Parathyroid adenoma (tissue), 2 donors: Measurements from ENCODE around the gene SLC1A7.

Experiments
- H2AFZ ChIP-seq: fragments of 300-600 bp; sonication (generic); one replicate; pipeline ENCODE4 v1.7.0; 2017; ENCODE audit warnings: antibody characterized with exemption, mild to moderate bottlenecking
- H3K27ac ChIP-seq: fragments of 300-600 bp; sonication (generic); one replicate; pipeline ENCODE4 v1.7.0; 2017
- H3K27me3 ChIP-seq: fragments of 300-600 bp; sonication (generic); one replicate; pipeline ENCODE4 v1.7.0; 2017; ENCODE audit warnings: low read length; ENCODE audit not compliant: control insufficient read depth, insufficient read depth
- H3K36me3 ChIP-seq: fragments of 300-600 bp; sonication (generic); one replicate; pipeline ENCODE4 v1.7.0; 2017; ENCODE audit warnings: low read length; ENCODE audit not compliant: control insufficient read depth, insufficient read depth
- H3K4me1 ChIP-seq: fragments of 300-600 bp; sonication (generic); one replicate; pipeline ENCODE4 v1.7.0; 2017; ENCODE audit warnings: control low read depth
- H3K4me2 ChIP-seq: fragments of 300-600 bp; sonication (generic); one replicate; pipeline ENCODE4 v1.7.0; 2017; ENCODE audit warnings: low read length
- H3K4me3 ChIP-seq: fragments of 300-600 bp; sonication (generic); one replicate; pipeline ENCODE4 v1.7.0; 2017; ENCODE audit warnings: low read depth, low read length
- H3K79me2 ChIP-seq: fragments of 300-600 bp; sonication (generic); one replicate; pipeline ENCODE4 v1.7.0; 2017; ENCODE audit warnings: control low read depth
- H3K9ac ChIP-seq: fragments of 300-600 bp; sonication (generic); one replicate; pipeline ENCODE4 v1.7.0; 2017; ENCODE audit warnings: mild to moderate bottlenecking
- H3K9me3 ChIP-seq: fragments of 300-600 bp; sonication (generic); one replicate; pipeline ENCODE4 v1.7.0; 2017; ENCODE audit warnings: low read length; ENCODE audit not compliant: control insufficient read depth
- TF ChIP-seq, protein P1 (sequence below): fragments of 300-600 bp; sonication (generic); IDR thresholded peaks from one replicate; pipeline ENCODE4 v1.7.0; 2017; ENCODE audit warnings: antibody characterized with exemption, mild to moderate bottlenecking
- donor health status: primary hyperparathyroidism.

The SLC1A7 gene

DNA sequence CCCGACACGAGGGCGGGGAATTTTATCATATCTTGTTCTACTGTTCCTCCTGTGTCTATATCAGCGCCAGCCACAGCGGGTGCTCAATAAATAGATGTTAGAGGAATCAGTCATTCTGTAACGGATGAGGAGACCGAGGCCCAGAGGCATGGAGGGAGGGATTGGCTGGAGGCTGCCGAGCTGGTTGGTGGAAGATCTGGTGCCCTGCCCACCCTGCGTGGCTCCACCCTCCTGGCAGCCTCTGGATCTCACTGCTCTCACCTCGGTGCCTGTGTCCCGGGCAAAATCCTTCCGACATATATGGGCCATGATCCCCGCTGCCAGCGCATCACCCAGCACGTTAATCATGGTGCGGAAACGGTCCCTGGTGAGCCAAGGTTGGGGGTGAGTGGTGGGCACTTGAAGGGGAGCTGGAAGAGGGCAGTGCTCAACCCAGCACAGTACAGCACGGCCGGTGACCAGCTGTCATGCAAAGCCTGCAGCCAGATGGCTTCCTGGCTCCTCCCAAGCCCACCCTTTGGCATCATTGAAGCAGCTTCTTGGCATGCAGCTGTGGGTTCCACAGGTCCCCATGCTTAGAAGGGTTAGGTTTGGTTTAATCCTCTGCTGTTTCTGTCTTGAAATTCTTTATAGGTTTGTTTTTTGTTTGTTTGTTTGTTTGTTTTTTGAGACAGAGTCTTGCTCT lies 53.7 kb downstream of the SLC1A7 start:
- H3K27ac ChIP-seq = no peak overlapping the region

DNA sequence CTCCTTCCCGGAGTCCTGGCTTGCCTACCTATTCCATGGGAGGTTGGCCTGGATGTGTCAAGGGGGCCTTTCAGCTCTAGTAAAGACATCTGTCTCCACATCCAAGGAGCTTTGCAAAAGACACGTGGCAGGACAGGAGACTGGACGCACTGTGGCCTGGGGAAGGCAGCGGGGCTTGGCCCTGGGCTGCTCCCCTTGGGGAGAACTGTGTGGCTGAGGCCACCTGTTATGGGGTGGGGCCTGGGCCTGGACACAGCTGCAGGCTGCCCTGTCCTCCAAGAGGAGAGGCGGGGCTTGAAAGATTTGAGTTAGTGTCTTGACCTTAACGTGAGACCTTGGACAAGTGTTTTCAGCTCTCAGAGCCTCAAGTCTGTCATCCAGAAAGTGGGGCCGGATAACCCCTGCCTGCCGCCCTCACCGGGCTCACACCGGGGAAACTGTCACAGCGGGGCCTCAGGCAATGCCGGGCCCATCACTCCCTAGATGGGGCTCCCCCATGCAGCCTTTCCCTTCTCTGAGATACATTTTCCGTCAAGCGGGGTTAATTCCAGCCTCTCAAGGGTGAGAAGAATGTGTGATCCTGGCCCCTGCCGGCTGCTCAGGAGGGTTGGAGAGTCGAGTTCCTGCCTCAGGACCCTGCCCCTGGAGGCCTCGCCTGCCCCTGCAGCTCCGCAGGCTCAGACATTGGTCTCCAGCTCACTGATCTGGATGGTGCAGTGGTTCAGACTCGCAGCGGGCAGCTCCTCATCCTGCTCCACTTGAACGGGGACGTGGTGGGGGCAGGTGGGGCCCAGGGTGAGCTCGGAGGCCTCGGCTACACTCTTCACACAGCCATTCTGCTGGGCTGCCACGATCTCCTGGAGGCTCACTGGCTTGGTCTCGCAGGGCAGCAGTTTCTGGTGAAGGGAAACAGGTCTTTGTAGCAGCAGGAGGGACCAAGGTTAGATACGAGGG lies 54.8 kb downstream of the SLC1A7 start:
- Histone ChIP-seq H3K27me3 (no peaks in the 10 kb centered on the region), H3K27ac (no peak overlapping the region), H3K79me2 (no peaks in the 10 kb centered on the region), H3K36me3 (no peaks in the 10 kb centered on the region), H3K4me1 (no peaks in the 10 kb centered on the region), H3K4me3 (no peak overlapping the region), H3K9me3 (no peaks in the 10 kb centered on the region), H2AFZ (no peak overlapping the region), H3K4me2 (no peak overlapping the region), H3K9ac (no peak overlapping the region)
- TF ChIP-seq, protein P1, sequence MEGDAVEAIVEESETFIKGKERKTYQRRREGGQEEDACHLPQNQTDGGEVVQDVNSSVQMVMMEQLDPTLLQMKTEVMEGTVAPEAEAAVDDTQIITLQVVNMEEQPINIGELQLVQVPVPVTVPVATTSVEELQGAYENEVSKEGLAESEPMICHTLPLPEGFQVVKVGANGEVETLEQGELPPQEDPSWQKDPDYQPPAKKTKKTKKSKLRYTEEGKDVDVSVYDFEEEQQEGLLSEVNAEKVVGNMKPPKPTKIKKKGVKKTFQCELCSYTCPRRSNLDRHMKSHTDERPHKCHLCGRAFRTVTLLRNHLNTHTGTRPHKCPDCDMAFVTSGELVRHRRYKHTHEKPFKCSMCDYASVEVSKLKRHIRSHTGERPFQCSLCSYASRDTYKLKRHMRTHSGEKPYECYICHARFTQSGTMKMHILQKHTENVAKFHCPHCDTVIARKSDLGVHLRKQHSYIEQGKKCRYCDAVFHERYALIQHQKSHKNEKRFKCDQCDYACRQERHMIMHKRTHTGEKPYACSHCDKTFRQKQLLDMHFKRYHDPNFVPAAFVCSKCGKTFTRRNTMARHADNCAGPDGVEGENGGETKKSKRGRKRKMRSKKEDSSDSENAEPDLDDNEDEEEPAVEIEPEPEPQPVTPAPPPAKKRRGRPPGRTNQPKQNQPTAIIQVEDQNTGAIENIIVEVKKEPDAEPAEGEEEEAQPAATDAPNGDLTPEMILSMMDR = no peak

More for the DNA sequence above, 53.7 kb downstream of the SLC1A7 start:
- Histone ChIP-seq H3K9ac (no peak overlapping the region), H2AFZ (no peak overlapping the region), H3K9me3 (no peaks in the 10 kb centered on the region), H3K4me2 (no peak overlapping the region), H3K4me1 (no peaks in the 10 kb centered on the region), H3K36me3 (no peaks in the 10 kb centered on the region), H3K79me2 (no peaks in the 10 kb centered on the region), H3K4me3 (no peak overlapping the region), H3K27me3 (no peaks in the 10 kb centered on the region)
- TF ChIP-seq, protein P1 = no peak

DNA sequence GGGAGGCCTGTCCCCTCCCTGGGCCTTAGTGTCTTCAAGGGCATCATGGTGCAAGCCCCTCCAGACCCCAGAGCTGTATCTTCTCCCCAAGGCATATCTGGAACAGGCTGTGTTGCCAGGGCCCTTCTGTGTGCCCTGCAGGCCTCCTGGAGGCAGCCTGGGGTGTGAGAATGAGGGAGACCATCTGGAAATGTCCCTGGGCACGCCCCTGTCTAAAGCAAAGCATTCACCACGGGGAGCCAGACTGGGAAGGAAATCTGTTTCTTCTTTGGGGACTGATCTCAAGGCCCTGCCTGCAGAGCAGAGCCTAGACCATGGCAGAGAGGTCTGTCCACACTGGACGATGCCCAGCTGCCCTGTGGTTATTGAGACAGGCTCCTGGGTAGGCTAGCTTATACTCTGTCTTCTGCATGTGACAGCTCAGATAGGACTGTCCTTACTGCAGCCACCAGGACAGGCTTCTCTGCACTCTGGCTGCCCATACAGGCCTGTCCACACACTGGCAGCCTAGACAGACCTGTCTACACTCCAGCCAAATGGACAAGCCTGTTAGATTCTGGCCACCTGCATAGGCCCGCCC lies 55.9 kb downstream of the SLC1A7 start:
- TF ChIP-seq, protein P1 = no peak
- no peak overlapping the region for H2AFZ ChIP-seq
- H3K27ac ChIP-seq = no peak overlapping the region

DNA sequence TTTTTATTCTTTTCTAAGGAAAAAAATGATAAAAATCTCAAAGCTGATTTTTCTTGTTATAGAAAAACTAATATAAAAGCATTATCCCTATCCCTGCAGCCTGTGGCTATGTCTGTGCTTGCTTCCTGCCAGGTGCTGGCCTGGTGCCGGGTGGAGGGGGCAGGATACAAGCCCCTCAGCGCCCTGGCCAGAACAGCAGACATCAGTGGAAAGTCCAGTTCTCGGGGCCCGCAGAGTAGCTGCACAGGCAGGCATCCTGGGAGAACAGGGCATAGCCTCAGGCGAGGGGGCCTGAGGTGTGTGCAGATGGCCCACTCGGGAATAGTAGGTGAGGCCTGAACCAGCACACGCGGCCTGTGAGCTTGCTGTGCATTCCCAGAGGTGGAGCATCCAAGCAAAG lies 57.0 kb downstream of the SLC1A7 start:
- H3K4me1 ChIP-seq = no peaks in the 10 kb centered on the region
- H3K4me3 ChIP-seq = no peak overlapping the region
- H3K27me3 ChIP-seq = no peaks in the 10 kb centered on the region
- no peak overlapping the region for H3K9ac ChIP-seq
- H3K36me3 ChIP-seq = no peaks in the 10 kb centered on the region
- TF ChIP-seq, protein P1 = no peak
- no peak overlapping the region for H3K27ac ChIP-seq
- H3K4me2 ChIP-seq = no peak overlapping the region
- no peaks in the 10 kb centered on the region for H3K9me3 ChIP-seq
- no peak overlapping the region for H2AFZ ChIP-seq
- no peaks in the 10 kb centered on the region for H3K79me2 ChIP-seq

More for the DNA sequence above, 55.9 kb downstream of the SLC1A7 start:
- H3K9me3 ChIP-seq = no peaks in the 10 kb centered on the region
- H3K79me2 ChIP-seq = no peaks in the 10 kb centered on the region
- H3K4me1 ChIP-seq = no peaks in the 10 kb centered on the region
- no peak overlapping the region for H3K4me2 ChIP-seq
- no peak overlapping the region for H3K9ac ChIP-seq
- H3K27me3 ChIP-seq = no peaks in the 10 kb centered on the region
- H3K36me3 ChIP-seq = no peaks in the 10 kb centered on the region
- no peak overlapping the region for H3K4me3 ChIP-seq
